Epidermal melanocyte (primary cell): ENCODE results near the gene ULK4.
"Not testable (repeated sequence)": the region's sequence is repeated elsewhere in the genome, so short reads cannot be mapped to it uniquely, and the experiment has no call there.

ENCODE experiments used
- DNase-seq: peaks from one replicate; pipeline ENCODE4 v3.0.0; 2011; ENCODE audit warnings: low spot score; ENCODE audit not compliant: insufficient read length

Gene ULK4

DNA sequence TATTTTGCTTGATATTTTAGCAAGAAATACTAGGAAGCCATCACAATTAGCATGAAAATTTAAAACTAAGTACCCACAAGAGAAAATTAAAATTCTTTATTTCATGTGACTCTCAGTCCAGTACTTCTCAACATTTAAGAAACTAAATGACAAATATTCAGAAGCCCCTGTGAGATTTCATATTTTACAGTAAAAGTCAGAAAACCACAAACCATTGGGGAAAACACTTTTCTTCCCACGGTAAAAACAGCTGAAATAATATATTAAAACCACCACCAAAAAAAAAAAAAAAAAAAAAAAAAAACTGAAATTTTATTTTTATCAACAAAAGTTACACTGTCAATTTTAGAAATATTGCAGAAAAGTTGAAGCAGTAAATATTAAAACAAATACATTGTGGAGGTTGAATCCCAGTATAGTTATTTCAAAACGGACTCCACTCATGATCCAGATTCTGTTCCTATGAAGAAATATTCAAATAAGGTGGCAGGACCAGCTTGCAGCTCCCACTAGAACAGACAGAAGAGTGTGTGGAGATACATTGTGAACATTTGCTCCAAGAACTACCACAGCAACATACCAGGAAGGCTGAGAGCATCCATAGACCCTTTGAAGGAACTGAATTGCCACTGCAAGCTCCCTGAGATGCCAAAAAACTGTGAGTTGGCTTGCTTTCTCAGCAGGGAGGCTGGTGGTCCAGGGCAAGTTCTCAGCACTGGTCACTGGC, 454.4 kb downstream of the ULK4 start:
- DNase-seq = no peak

DNA sequence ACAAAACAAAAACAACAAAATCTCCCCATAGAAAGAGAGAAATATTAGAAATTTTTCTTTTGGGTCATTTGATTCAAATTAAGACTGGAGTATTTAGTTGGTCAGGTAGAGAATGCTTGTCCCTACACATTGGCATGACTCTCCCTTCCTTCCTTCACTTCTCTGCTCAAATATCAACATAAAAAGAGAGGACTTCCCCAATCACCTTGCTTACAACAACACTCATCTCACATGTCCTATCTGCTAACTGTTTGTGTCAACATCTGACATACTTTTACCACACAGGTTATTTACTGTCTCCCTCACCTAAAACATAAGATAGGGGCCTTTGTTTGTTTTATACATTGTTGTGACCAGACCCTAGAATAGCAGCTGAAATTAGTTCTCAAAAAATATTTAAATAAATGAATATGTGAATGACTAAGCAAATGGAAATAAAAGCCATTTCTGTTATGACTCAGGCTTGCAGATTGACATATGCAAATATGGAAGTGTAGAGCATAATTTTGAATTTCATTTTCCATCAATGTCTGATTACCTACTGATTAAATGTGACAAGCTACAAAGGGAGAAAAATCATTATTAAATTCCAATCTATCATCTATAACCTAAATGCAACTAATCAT, 457.8 kb downstream of the ULK4 start:
- DNase-seq = no peak

DNA sequence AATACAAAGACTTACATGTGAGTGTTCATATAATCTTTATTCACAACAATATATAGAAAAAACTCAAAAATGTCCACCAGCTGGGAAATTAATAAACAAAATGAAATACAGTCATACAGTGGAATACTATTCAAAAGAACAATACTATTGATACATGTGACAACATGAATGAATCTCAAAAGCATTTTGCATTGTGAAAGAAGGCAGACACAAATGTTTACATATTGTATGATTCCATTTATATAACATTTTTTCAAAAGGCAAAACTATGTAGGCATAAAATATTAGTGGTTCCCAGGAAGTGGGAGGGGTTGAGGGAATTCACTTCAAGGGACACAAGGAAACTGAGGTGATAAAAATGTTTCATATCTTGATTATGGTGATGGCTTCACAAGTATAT, 459.4 kb downstream of the ULK4 start:
- DNase-seq = no peak

- no peak for DNase-seq
These were observed 459.9 kb downstream of the ULK4 start for GRCh38 chr3:41502023-41502422.

DNA sequence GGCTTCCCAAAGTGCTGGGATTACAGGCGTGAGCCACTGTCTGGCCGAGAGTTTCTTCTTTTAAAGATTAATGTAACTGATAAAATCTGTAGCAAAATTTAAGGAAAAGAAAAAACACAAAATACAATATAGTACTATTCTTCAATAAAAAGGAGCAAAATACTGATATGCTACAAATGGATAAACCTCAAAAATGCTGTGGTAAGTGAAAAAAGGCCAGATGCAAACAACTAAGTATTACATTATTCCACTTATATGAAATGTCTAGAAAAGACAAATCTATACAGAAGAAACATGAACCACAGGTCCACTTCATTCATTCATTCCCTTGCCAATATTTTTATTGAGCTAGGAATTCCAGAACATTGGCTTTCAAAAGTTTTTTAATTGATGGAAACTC, 463.1 kb downstream of the ULK4 start:
- DNase-seq = no peak

DNA sequence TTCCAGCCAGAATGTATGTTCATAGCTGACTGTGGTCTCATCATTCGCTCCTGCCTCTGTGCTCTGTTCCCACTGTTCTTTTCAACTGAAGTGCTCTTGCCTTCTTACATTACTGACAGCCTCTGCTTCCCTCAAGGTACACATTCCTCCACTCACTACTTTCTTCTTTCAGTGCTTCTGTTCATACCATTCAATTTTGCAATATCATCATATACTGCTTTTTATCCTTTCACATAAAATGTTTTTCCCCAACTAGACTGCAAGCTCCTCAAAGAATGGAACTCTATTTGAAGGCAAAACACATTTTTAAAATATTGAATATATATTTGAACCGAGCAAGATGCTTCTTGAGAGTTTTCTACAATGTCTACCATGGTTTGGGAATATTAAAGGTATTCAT, 471.5 kb downstream of the ULK4 start:
- DNase-seq = no peak

GRCh38 chr3:41489231-41489630, 472.7 kb downstream of the ULK4 start:
- DNase-seq = no peak

- DNase-seq = no peak
These were observed 473.4 kb downstream of the ULK4 start for GRCh38 chr3:41488501-41488900.

DNA sequence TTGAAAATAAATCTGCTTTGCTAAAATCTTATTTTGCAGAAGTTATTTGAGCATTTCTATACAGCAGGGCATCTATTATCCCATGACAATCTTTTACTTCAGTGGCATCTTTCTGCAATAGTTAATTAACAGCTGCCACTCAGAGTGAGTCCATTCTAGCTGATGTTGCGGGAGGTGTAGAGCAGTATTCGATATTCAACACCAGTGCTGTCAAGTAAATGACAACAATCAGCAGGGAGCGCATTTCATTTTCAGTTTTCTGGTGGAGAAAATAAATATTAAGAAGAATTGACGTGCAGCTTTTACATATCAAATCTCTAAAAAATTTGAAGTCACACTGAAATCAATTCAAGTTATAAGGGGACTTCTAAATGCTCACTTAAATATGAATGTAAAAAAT, 476.4 kb downstream of the ULK4 start:
- DNase-seq = no peak

DNA sequence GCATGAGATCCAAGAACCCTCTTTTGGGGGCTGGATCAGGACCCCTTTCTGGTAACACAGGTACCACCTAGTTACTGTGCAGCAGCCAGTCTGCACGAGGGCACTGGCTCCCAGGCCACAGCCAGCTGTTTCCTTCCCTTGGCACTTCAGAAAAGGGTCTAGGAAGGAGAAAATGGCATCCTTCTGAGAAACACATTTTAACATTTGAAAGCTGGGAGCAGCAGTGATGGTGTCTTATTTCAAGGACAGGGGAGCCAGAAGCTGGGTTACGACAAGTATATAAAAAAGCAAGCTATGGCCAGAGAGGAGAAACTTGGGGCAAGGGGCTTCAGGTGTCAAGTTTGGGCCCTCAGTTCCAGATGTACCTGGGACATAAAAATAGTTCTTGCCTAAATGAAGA, 479.8 kb downstream of the ULK4 start:
- no peak for DNase-seq

DNA sequence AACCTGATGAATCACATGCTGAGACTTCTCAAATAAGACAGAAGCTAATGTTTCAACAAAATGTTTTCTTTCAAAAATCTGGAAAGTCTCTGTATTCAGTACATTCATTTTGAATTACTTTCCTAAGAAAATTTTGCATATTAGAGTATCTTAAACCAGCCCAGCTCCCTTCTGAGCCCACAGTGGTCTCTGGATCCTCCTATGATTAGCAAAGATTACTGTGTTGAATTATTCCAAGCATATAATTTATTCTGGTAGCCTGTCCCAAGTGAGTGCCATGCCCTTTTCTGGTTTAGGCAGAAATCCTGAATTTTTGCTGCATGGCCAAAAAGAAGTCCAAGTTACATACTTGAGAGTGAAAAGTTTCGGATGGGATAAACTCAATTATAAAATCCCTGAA, 483.6 kb downstream of the ULK4 start:
- no peak for DNase-seq

GRCh38 chr3:41477399-41478014, 484.4 kb downstream of the ULK4 start:
- DNase-seq = no peak

DNA sequence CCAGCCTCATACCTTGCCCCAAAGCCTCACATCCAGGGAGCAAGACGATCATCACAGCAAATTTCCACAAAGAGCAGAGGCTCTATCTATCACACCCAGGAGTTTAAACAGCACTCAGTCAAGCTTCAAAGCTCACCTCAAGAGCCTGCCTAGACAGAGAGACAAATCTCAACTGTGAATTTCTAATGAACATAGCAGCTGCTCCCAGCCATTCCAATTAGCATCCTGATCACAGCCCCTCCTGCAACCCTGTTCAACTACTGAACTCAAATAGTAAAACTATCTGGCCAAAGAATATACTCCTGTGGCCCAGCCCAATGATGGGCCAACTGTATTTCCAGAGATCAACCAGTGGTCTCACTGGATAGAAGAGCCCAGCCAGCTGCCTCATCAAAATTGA, 492.8 kb downstream of the ULK4 start:
- no peak for DNase-seq

DNA sequence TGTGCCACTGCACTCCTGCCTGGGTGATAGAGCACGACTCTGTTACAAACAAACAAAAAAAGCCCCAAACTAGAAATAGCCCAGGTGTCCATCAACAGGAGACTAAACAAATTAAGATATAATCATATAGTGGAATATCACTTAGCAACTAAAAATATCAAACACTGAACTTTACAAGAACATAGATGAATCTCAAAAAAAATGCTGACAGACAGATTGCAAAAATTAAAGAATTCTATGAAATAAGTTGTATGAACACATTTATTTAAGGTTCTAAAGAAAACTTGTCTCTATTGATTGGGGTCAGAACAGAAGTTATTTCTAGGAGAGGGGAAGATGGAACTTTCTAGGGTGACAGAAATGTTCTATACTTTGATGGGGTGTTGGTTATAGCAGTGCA, 494.4 kb downstream of the ULK4 start:
- DNase-seq = no peak

DNA sequence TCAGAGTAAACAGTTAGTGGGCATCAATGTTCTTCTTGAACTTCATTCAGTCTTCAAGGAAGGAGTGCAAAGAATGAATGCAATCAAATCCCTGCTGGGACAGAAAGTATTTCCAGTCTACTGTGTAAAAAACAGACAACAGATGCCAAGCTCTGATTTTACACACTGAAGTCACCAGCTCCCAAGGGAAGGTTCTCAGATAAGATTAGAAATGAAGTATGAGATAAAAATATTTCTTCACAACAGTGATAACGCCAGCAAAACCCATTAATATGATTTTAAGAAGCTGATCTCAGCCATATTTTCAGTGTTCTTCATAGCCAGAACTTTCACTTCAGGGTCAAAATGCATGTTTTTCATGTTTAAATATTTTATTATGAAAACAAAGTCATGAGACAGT, 497.0 kb downstream of the ULK4 start:
- DNase-seq = no peak

- DNase-seq = no peak
These were observed 497.5 kb downstream of the ULK4 start for GRCh38 chr3:41464401-41464800.

GRCh38 chr3:41462103-41462691, 499.7 kb downstream of the ULK4 start:
- no peak for DNase-seq

GRCh38 chr3:41460736-41461135, 501.2 kb downstream of the ULK4 start:
- no peak for DNase-seq

- no peak for DNase-seq
These were observed 504.7 kb downstream of the ULK4 start for GRCh38 chr3:41457176-41457575.

DNA sequence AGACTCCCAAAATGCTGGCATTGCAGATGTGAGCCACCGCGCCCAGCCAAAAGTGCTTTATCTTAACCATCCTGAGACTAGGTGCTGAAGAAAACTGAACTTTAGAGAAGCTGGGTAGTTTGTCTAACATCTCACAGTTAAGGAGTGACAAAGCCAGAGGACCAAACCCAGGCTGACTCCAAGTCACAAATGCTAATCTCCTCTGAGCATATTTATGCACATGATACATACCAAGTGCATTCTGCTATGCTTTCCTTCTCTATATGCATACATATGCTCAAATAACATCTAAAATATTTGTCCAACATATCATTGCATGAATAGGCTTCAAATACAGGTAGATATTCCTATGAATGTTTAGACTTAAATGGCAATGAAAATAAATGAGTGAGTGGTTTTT, 505.7 kb downstream of the ULK4 start:
- DNase-seq = no peak

DNA sequence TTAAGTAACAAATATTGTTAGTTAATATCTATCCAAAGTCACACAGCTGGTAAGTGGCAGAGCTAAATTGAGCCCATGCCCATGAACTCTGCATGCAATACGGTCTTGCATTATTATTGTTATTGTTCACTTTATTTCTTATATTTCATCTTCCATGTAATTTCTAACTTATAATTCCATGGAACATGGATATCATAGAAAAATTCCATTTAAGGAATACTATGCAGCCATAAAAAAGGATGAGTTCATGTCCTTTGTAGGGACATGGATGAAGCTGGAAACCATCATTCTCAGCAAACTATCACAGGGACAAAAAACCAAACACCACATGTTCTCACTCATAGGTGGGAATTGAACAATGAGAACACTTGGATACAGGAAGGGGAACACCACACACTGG, 508.3 kb downstream of the ULK4 start:
- not testable (repeated sequence) for DNase-seq

DNA sequence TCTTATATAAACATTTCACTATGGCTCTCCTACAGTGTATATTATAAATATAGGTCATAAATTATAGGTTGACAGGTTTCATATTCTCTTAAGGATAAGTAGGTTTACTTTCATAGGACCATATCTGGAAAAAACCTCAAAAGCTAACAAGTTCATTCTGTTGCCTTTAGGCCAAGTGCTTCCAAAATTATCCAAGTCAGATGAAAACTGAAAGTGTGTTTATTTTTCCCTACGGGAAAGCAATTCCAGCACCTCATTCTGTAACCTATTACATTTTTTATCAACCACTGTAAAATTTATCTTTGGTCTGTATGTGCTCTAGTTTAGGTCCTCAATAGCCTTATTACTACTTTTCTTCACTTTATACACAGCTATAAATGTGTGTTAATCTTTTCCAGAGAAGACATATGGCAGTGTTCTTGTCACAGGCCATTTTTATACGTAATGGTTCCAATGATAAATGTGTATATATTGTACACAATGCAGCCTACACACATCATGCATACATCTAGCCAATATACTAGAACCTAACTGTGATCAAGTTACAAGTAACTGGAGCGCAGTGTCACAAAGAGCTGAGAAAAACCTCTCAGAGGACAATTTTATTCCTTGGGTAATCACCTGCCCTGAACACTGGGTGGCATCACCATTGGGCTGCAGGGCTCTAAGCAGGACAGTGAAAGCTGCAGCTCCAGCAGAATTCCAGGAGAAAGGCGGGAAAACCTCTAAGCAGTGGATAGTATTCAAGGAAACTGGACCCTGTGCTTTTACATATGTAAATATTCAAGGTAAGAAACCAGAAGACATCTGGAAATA, 511.3 kb downstream of the ULK4 start:
- no peak for DNase-seq
